ENCODE results near the gene PDE5A. TPM values are rescaled to one million over a fixed set of nuclear protein-coding genes. Genes with fewer than 3 reads are reported as not detected.

The PDE5A gene
- total and polyA plus RNA-seq, 3 donors from 2014 or later: 18.4 to 25.3 (median 21.4) TPM

GRCh38 chr4:119657111-119657611 lies 28.6 kb upstream of the PDE5A start:
- DNase-seq: no peak
- H3K4me1 ChIP-seq: no peaks in the 10 kb centered on the region
- H3K27me3 ChIP-seq: no peaks in the 10 kb centered on the region
- no peak overlapping the region for H3K4me3 ChIP-seq
- no peak overlapping the region for H3K27ac ChIP-seq
- no peaks in the 10 kb centered on the region for H3K9me3 ChIP-seq
- TF ChIP-seq POLR2A (IDR thresholded peaks at IDR 0.05) (no peak), CTCF (IDR thresholded peaks at IDR 0.05) (no peak)
- intact Hi-C loops (cut with DNase I; ENCODE audit: low total_unique reads): no loop called here
- H3K36me3 ChIP-seq (ENCODE audit: low read depth, missing control alignments): no peaks in the 10 kb centered on the region

GRCh38 chr4:119656342-119656741 lies 27.7 kb upstream of the PDE5A start:
- Histone ChIP-seq H3K36me3 (ENCODE audit: low read depth, missing control alignments) (no peaks in the 10 kb centered on the region), H3K27ac (no peak overlapping the region), H3K4me1 (no peaks in the 10 kb centered on the region), H3K9me3 (no peaks in the 10 kb centered on the region), H3K4me3 (no peak overlapping the region), H3K27me3 (no peaks in the 10 kb centered on the region)
- intact Hi-C loops (cut with DNase I; ENCODE audit: low total_unique reads): no loop called here
- no peak for TF ChIP-seq CTCF (IDR thresholded peaks at IDR 0.05)
- no peak for TF ChIP-seq POLR2A (IDR thresholded peaks at IDR 0.05)
- DNase-seq: no peak

GRCh38 chr4:119655111-119655837 lies 26.7 kb upstream of the PDE5A start:
- WGBS, 2 donors: 67 to 68% methylated on average over 4 of the region's 4 CpGs
- DNase-seq: no peak
- intact Hi-C loops (cut with DNase I; ENCODE audit: low total_unique reads): no loop called here
- H3K4me1 ChIP-seq: no peaks in the 10 kb centered on the region
- TF ChIP-seq CTCF (IDR thresholded peaks at IDR 0.05) (no peak), POLR2A (IDR thresholded peaks at IDR 0.05) (no peak)
- no peaks in the 10 kb centered on the region for H3K9me3 ChIP-seq
- H3K27me3 ChIP-seq: no peaks in the 10 kb centered on the region
- H3K36me3 ChIP-seq (ENCODE audit: low read depth, missing control alignments): no peaks in the 10 kb centered on the region
- H3K4me3 ChIP-seq: no peak overlapping the region
- no peak overlapping the region for H3K27ac ChIP-seq

GRCh38 chr4:119653990-119654389 lies 25.4 kb upstream of the PDE5A start:
- 91 to 96% methylated on average over 4 of the region's 4 CpGs for WGBS, 2 donors
- H3K4me3 ChIP-seq: no peak overlapping the region
- no peaks in the 10 kb centered on the region for H3K4me1 ChIP-seq
- TF ChIP-seq POLR2A (IDR thresholded peaks at IDR 0.05) (no peak), CTCF (IDR thresholded peaks at IDR 0.05) (no peak)
- no peaks in the 10 kb centered on the region for H3K9me3 ChIP-seq
- no peak for DNase-seq
- H3K36me3 ChIP-seq (ENCODE audit: low read depth, missing control alignments): no peaks in the 10 kb centered on the region
- H3K27ac ChIP-seq: no peak overlapping the region
- H3K27me3 ChIP-seq: no peaks in the 10 kb centered on the region
- intact Hi-C loops (cut with DNase I; ENCODE audit: low total_unique reads): no loop called here

GRCh38 chr4:119652998-119653397 lies 24.4 kb upstream of the PDE5A start:
- no peak for DNase-seq
- Histone ChIP-seq H3K27ac (no peak overlapping the region), H3K9me3 (no peaks in the 10 kb centered on the region), H3K27me3 (no peaks in the 10 kb centered on the region), H3K36me3 (ENCODE audit: low read depth, missing control alignments) (no peaks in the 10 kb centered on the region), H3K4me3 (no peak overlapping the region), H3K4me1 (no peaks in the 10 kb centered on the region)
- TF ChIP-seq CTCF (IDR thresholded peaks at IDR 0.05) (no peak), POLR2A (IDR thresholded peaks at IDR 0.05) (no peak)
- 94 to 100% methylated on average over 1 of the region's 1 CpG for WGBS, 2 donors
- intact Hi-C loops (cut with DNase I; ENCODE audit: low total_unique reads): no loop called here

Measured in testis (tissue), 3 donors.